Superior temporal gyrus (tissue), 1 donor: ENCODE results near the gene FOXD2.

Experiments
- DNase-seq: peaks from one replicate; pipeline ENCODE4 v3.0.0-alpha.2; 2016; ENCODE audit errors: extremely low spot score

FOXD2 gene

GRCh38 chr1:47417170-47418044, 20.4 kb upstream of the FOXD2 start:
- no peak for DNase-seq

- DNase-seq, result no peak
Measured at GRCh38 chr1:47418122-47418521, 19.7 kb upstream of the FOXD2 start.

GRCh38 chr1:47418681-47419325, 19.0 kb upstream of the FOXD2 start:
- no peak for DNase-seq

- DNase-seq, result no peak
Measured at GRCh38 chr1:47420547-47420946, 17.3 kb upstream of the FOXD2 start.

- no peak for DNase-seq
Measured at GRCh38 chr1:47423872-47424271, 14.0 kb upstream of the FOXD2 start.

- peak; percentile 43 for DNase-seq
Measured at GRCh38 chr1:47424336-47424982, 13.4 kb upstream of the FOXD2 start.

- no peak for DNase-seq
Measured at GRCh38 chr1:47431534-47431933, 6.3 kb upstream of the FOXD2 start.

GRCh38 chr1:47432071-47433036, 5.5 kb upstream of the FOXD2 start:
- DNase-seq, result peak; percentile 87

- DNase-seq, result no peak
Measured at GRCh38 chr1:47433037-47433421, 4.8 kb upstream of the FOXD2 start.

GRCh38 chr1:47433477-47434050, 4.3 kb upstream of the FOXD2 start:
- no peak for DNase-seq

- DNase-seq, result peak; percentile 30
Measured at GRCh38 chr1:47434051-47434842, 3.6 kb upstream of the FOXD2 start.

GRCh38 chr1:47435506-47436303, 2.1 kb upstream of the FOXD2 start:
- no peak for DNase-seq

- no peak for DNase-seq
Measured at GRCh38 chr1:47436304-47436978, 1.4 kb upstream of the FOXD2 start.

GRCh38 chr1:47436979-47437446, 831 bp upstream of the FOXD2 start:
- DNase-seq, result no peak

- no peak for DNase-seq
Measured at GRCh38 chr1:47438165-47439016, 547 bp downstream of the FOXD2 start.

- DNase-seq, result no peak
Measured at GRCh38 chr1:47439017-47439818, 1.4 kb downstream of the FOXD2 start.
